Omental fat pad (tissue), 4 donors: ENCODE results near the gene TNS1. TPM values are rescaled to one million over a fixed set of nuclear protein-coding genes. Genes with fewer than 3 reads are reported as not detected.

Experiments used
- ATAC-seq: fragments of 150-250 bp; one replicate; pipeline ENCODE4 v1.9.1; 2016; ENCODE audit warnings: mild to moderate bottlenecking, moderate library complexity; ENCODE audit not compliant: low FRiP score
- DNase-seq: peaks from one replicate; pipeline ENCODE4 v3.0.0-alpha.2; 2019; ENCODE audit warnings: low spot score
- CTCF ChIP-seq, 3 donors: fragments of 450-650 bp; IDR thresholded peaks; one replicate each; pipeline ENCODE4 v1.5.1; 2016 to 2017; ENCODE audit warnings: antibody characterized with exemption in 3 of 3, mild to moderate bottlenecking in 3 of 3, moderate library complexity in 2 of 3
- total RNA-seq, 4 donors: library from RNA; depleted of rRNA; stranded (reverse); fragments of >200 nt; gene quantifications; one replicate each; pipeline ENCODE4 v1.1.0, GENCODE V29; 2016

Gene TNS1
- total RNA-seq, 4 donors from 2014 or later: 135 to 453 (median 361) TPM

- DNase-seq (no peak), ATAC-seq (peak; percentile 50)
- TF ChIP-seq CTCF (IDR thresholded peaks at IDR 0.05): no peak
Measured at GRCh38 chr2:217929757-217930707, 72.8 kb downstream of the TNS1 start.

- TF ChIP-seq CTCF (IDR thresholded peaks at IDR 0.05): no peak
- ATAC-seq (no peak), DNase-seq (no peak)
Measured at GRCh38 chr2:217929272-217929671, 73.5 kb downstream of the TNS1 start.

- DNase-seq (no peak), ATAC-seq (peak; percentile 35)
- TF ChIP-seq CTCF (IDR thresholded peaks at IDR 0.05): no peak
Measured at GRCh38 chr2:217928324-217929181, 74.2 kb downstream of the TNS1 start.

- TF ChIP-seq CTCF (IDR thresholded peaks at IDR 0.05): no peak
- DNase-seq (no peak), ATAC-seq (no peak)
Measured at GRCh38 chr2:217927601-217928323, 75.0 kb downstream of the TNS1 start.

GRCh38 chr2:217926801-217927200, 76.0 kb downstream of the TNS1 start:
- no peak for ATAC-seq
- no peak for TF ChIP-seq CTCF (IDR thresholded peaks at IDR 0.05)

GRCh38 chr2:217924346-217924901, 78.4 kb downstream of the TNS1 start:
- no peak for TF ChIP-seq CTCF (IDR thresholded peaks at IDR 0.05)
- no peak for DNase-seq
- ATAC-seq: no peak

More at GRCh38 chr2:217926801-217927200, 76.0 kb downstream of the TNS1 start:
- no peak for DNase-seq
